Neural progenitor cell (in vitro differentiated cells): ENCODE measurements around the gene FAM185A.
"Not testable (repeated sequence)": the region's sequence is repeated elsewhere in the genome, so short reads cannot be mapped to it uniquely, and the experiment has no call there.

Experiments
- CTCF ChIP-seq: fragments of 200-600 bp; sonication (generic); IDR thresholded peaks from 2 replicates; pipeline ENCODE4 v1.5.1; 2017; ENCODE audit warnings: antibody characterized with exemption, mild to moderate bottlenecking
- EZH2 ChIP-seq: fragments of 200-600 bp; sonication (generic); IDR thresholded peaks from 2 replicates; pipeline ENCODE4 v1.6.1; 2017; ENCODE audit warnings: antibody characterized with exemption, mild to moderate bottlenecking, moderate library complexity

GRCh38 chr7:102776217-102776616 is 27.4 kb downstream of the FAM185A start:
- not testable (repeated sequence) for TF ChIP-seq CTCF, EZH2
